Muscle of leg (tissue), 11 donors: ENCODE results near the gene RAD51B. TPM values are rescaled to one million over a fixed set of nuclear protein-coding genes. Genes with fewer than 3 reads are reported as not detected.
"Not testable (repeated sequence)": the region's sequence is repeated elsewhere in the genome, so short reads cannot be mapped to it uniquely, and the experiment has no call there.

Experiments
- DNase-seq: peaks from one replicate; pipeline ENCODE4 v3.0.0; 2013
- H3K27ac ChIP-seq: one replicate; pipeline ENCODE4 v1.5.1; 2013; ENCODE audit warnings: mild to moderate bottlenecking, low read length, control low read depth
- H3K27me3 ChIP-seq: one replicate; pipeline ENCODE4 v1.6.1; 2013; ENCODE audit warnings: low read length; ENCODE audit not compliant: control insufficient read depth, insufficient read depth
- H3K36me3 ChIP-seq: one replicate; pipeline ENCODE4 v1.6.1; 2013; ENCODE audit warnings: low read length; ENCODE audit not compliant: control insufficient read depth, insufficient read depth
- H3K4me1 ChIP-seq: one replicate; pipeline ENCODE4 v1.6.1; 2013; ENCODE audit warnings: low read length; ENCODE audit not compliant: control insufficient read depth, insufficient read depth
- H3K4me3 ChIP-seq: one replicate; pipeline ENCODE4 v1.5.1; 2013; ENCODE audit warnings: low read length, control low read depth
- H3K9me3 ChIP-seq: replicated peaks from 2 replicates; pipeline ENCODE4 v1.6.1; 2013; ENCODE audit warnings: low read depth, low read length; ENCODE audit not compliant: control insufficient read depth
- WGBS: methylation state at CpG from one replicate; pipeline ENCODE4 v1.1.5; 2013; ENCODE audit warnings: missing lambda C conversion rate; ENCODE audit not compliant: insufficient coverage; 5-methylcytosine and 5-hydroxymethylcytosine counted together
- polyA plus RNA-seq, 8 donors: library from polyadenylated mRNA; unstranded; fragments of 120-200 nt; gene quantifications; one replicate each; pipeline versions ENCODE4 v1.2.1 to v1.2.3, GENCODE V29; 2013; ENCODE audit warnings: inconsistent platforms in 1 of 8, low replicate concordance in 1 of 8; ENCODE audit not compliant: insufficient read length in 8 of 8, insufficient read depth in 1 of 8
- total RNA-seq: library from RNA; stranded (reverse); fragments of 120-200 nt; gene quantifications from one replicate; pipeline ENCODE4 v1.2.4, GENCODE V29; 2013

RAD51B gene
- total and polyA plus RNA-seq, 9 donors = 6.0 to 16.5 (median 7.2) TPM

GRCh38 chr14:68655911-68656316, 836.3 kb downstream of the RAD51B start:
- no peak for DNase-seq
- Histone ChIP-seq H3K4me3 (no peak overlapping the region), H3K9me3 (no peaks in the 10 kb centered on the region), H3K36me3 (no peaks in the 10 kb centered on the region), H3K27ac (peak overlapping the region; percentile 63), H3K4me1 (peaks cover 75% of the 10 kb centered on the region), H3K27me3 (no peaks in the 10 kb centered on the region)
- WGBS = 100% methylated on average over 1 of the region's 1 CpG

GRCh38 chr14:68656452-68656851, 836.9 kb downstream of the RAD51B start:
- H3K4me1 ChIP-seq = peaks cover 72% of the 10 kb centered on the region
- no peak for DNase-seq

GRCh38 chr14:68657300-68658028, 837.9 kb downstream of the RAD51B start:
- H3K4me1 ChIP-seq = peaks cover 70% of the 10 kb centered on the region
- no peak overlapping the region for H3K27ac ChIP-seq
- no peaks in the 10 kb centered on the region for H3K36me3 ChIP-seq
- WGBS = no CpG with 5 or more reads among the region's 4 CpGs
- H3K4me3 ChIP-seq = no peak overlapping the region
- DNase-seq = no peak
- H3K27me3 ChIP-seq = no peaks in the 10 kb centered on the region
- H3K9me3 ChIP-seq = no peaks in the 10 kb centered on the region

More at GRCh38 chr14:68656452-68656851, 836.9 kb downstream of the RAD51B start:
- no peaks in the 10 kb centered on the region for H3K27me3 ChIP-seq
- H3K4me3 ChIP-seq = no peak overlapping the region
- 92% methylated on average over 7 of the region's 8 CpGs for WGBS
- H3K36me3 ChIP-seq = no peaks in the 10 kb centered on the region
- H3K9me3 ChIP-seq = no peaks in the 10 kb centered on the region
- no peak overlapping the region for H3K27ac ChIP-seq

GRCh38 chr14:68658029-68658509, 838.5 kb downstream of the RAD51B start:
- Histone ChIP-seq H3K4me3 (no peak overlapping the region), H3K4me1 (peaks cover 73% of the 10 kb centered on the region), H3K9me3 (no peaks in the 10 kb centered on the region), H3K27ac (no peak overlapping the region), H3K27me3 (no peaks in the 10 kb centered on the region), H3K36me3 (no peaks in the 10 kb centered on the region)
- WGBS = 84% methylated on average over 6 of the region's 8 CpGs
- no peak for DNase-seq

- Histone ChIP-seq H3K4me3 (no peak overlapping the region), H3K4me1 (peaks cover 74% of the 10 kb centered on the region), H3K27me3 (no peaks in the 10 kb centered on the region), H3K36me3 (no peaks in the 10 kb centered on the region), H3K9me3 (no peaks in the 10 kb centered on the region), H3K27ac (peak overlapping the region; percentile 76)
- DNase-seq = peak; percentile 90
- 36% methylated on average over 9 of the region's 20 CpGs for WGBS
These were observed 839.7 kb downstream of the RAD51B start for GRCh38 chr14:68658943-68659931.

- Histone ChIP-seq H3K9me3 (no peaks in the 10 kb centered on the region), H3K36me3 (no peaks in the 10 kb centered on the region), H3K4me1 (peaks cover 73% of the 10 kb centered on the region), H3K27ac (no peak overlapping the region), H3K4me3 (no peak overlapping the region), H3K27me3 (no peaks in the 10 kb centered on the region)
- 98% methylated on average over 4 of the region's 6 CpGs for WGBS
- no peak for DNase-seq
These were observed 840.9 kb downstream of the RAD51B start for GRCh38 chr14:68660495-68660894.

- Histone ChIP-seq H3K27ac (peak overlapping the region; percentile 79), H3K9me3 (no peaks in the 10 kb centered on the region), H3K4me1 (peaks cover 73% of the 10 kb centered on the region), H3K36me3 (no peaks in the 10 kb centered on the region), H3K27me3 (no peaks in the 10 kb centered on the region), H3K4me3 (no peak overlapping the region)
- 85% methylated on average over 11 of the region's 14 CpGs for WGBS
- no peak for DNase-seq
These were observed 841.9 kb downstream of the RAD51B start for GRCh38 chr14:68661226-68662225.

- DNase-seq = peak; percentile 79
- Histone ChIP-seq H3K27me3 (no peaks in the 10 kb centered on the region), H3K9me3 (no peaks in the 10 kb centered on the region), H3K36me3 (no peaks in the 10 kb centered on the region), H3K4me3 (no peak overlapping the region), H3K27ac (peak overlapping the region; percentile 79), H3K4me1 (peaks cover 76% of the 10 kb centered on the region)
- 37% methylated on average over 3 of the region's 3 CpGs for WGBS
These were observed 842.8 kb downstream of the RAD51B start for GRCh38 chr14:68662392-68662791.

GRCh38 chr14:68662826-68663225, 843.2 kb downstream of the RAD51B start:
- WGBS = 95% methylated on average over 3 of the region's 6 CpGs
- H3K4me1 ChIP-seq = peaks cover 77% of the 10 kb centered on the region
- H3K27ac ChIP-seq = peak overlapping the region; percentile 79
- H3K27me3 ChIP-seq, H3K9me3 ChIP-seq, DNase-seq, H3K4me3 ChIP-seq, H3K36me3 ChIP-seq: not testable (repeated sequence)
